Glomerular visceral epithelial cell (primary cell): ENCODE measurements around the gene CYP11A1.

ENCODE experiments used
- DNase-seq: peaks from one replicate; pipeline ENCODE4 v3.0.0-alpha.2; 2016; ENCODE audit errors: extremely low spot score

The CYP11A1 gene

GRCh38 chr15:74388363-74388951, 21.0 kb upstream of the CYP11A1 start:
- no peak for DNase-seq

GRCh38 chr15:74387621-74388362, 20.3 kb upstream of the CYP11A1 start:
- peak; percentile 62 for DNase-seq

GRCh38 chr15:74387141-74387541, 19.7 kb upstream of the CYP11A1 start:
- DNase-seq, result no peak

GRCh38 chr15:74386496-74387140, 19.2 kb upstream of the CYP11A1 start:
- no peak for DNase-seq

- DNase-seq, result no peak
Measured at GRCh38 chr15:74385733-74386132, 18.3 kb upstream of the CYP11A1 start.

- DNase-seq, result peak; percentile 81
Measured at GRCh38 chr15:74384881-74385643, 17.6 kb upstream of the CYP11A1 start.

- DNase-seq, result no peak
Measured at GRCh38 chr15:74384566-74384880, 17.1 kb upstream of the CYP11A1 start.

- DNase-seq, result peak; percentile 79
Measured at GRCh38 chr15:74383695-74384565, 16.5 kb upstream of the CYP11A1 start.

- DNase-seq, result no peak
Measured at GRCh38 chr15:74383286-74383685, 15.8 kb upstream of the CYP11A1 start.

- DNase-seq, result peak; percentile 90
Measured at GRCh38 chr15:74382004-74382816, 14.8 kb upstream of the CYP11A1 start.

GRCh38 chr15:74381481-74381880, 14.0 kb upstream of the CYP11A1 start:
- no peak for DNase-seq

- DNase-seq, result no peak
Measured at GRCh38 chr15:74381190-74381453, 13.7 kb upstream of the CYP11A1 start.

- DNase-seq, result no peak
Measured at GRCh38 chr15:74380361-74381189, 13.1 kb upstream of the CYP11A1 start.

GRCh38 chr15:74378848-74379247, 11.4 kb upstream of the CYP11A1 start:
- DNase-seq, result peak; percentile 57

GRCh38 chr15:74377831-74378766, 10.7 kb upstream of the CYP11A1 start:
- no peak for DNase-seq

- DNase-seq, result no peak
Measured at GRCh38 chr15:74376825-74377581, 9.6 kb upstream of the CYP11A1 start.

- DNase-seq, result no peak
Measured at GRCh38 chr15:74376226-74376625, 8.8 kb upstream of the CYP11A1 start.

- peak; percentile 83 for DNase-seq
Measured at GRCh38 chr15:74375303-74375693, 7.9 kb upstream of the CYP11A1 start.
